Testis (tissue), 3 donors: ENCODE data around the gene NUDCD3. TPM values are rescaled to one million over a fixed set of nuclear protein-coding genes. Genes with fewer than 3 reads are reported as not detected.

Experiments used
- DNase-seq: peaks from one replicate; pipeline ENCODE4 v3.0.0-alpha.2; 2019
- H3K27ac ChIP-seq, 2 donors: fragments of 200-600 bp; sonication (generic); one replicate each; pipeline ENCODE4 v1.5.1; 2019
- H3K27me3 ChIP-seq: fragments of 200-600 bp; sonication (generic); one replicate; pipeline ENCODE4 v1.5.1; 2019
- H3K36me3 ChIP-seq: fragments of 200-600 bp; sonication (generic); one replicate; pipeline ENCODE4 v1.5.1; 2017; ENCODE audit warnings: low read depth; ENCODE audit errors: missing control alignments
- H3K4me1 ChIP-seq: fragments of 200-600 bp; sonication (generic); one replicate; pipeline ENCODE4 v1.5.1; 2019
- H3K4me3 ChIP-seq, 2 donors: fragments of 200-600 bp; sonication (generic); one replicate each; pipeline ENCODE4 v1.5.1; 2017 to 2019
- H3K9me3 ChIP-seq: fragments of 200-600 bp; sonication (generic); one replicate; pipeline ENCODE4 v1.5.1; 2017
- POLR2A ChIP-seq: fragments of 450-650 bp; IDR thresholded peaks from one replicate; pipeline ENCODE4 v1.6.1; 2017; ENCODE audit warnings: antibody characterized with exemption, mild to moderate bottlenecking, moderate library complexity
- WGBS, 2 donors: methylation state at CpG; one replicate each; pipeline ENCODE4 v1.1.5; 2018; 5-methylcytosine and 5-hydroxymethylcytosine counted together
- intact Hi-C: fragments of 100-400 bp; cut with DNase I; formaldehyde crosslinking; loops from one replicate; pipeline ENCODE4 v1.15.1; 2023; ENCODE audit warnings: low total_unique reads
- polyA plus RNA-seq: library from polyadenylated mRNA; stranded (reverse); fragments of 350-450 nt; fragmentation: Illumina TruSeq; extraction: RNeasy Lipid Tissue Mini Kit (QIAGEN cat#74804); gene quantifications from one replicate; pipeline ENCODE4 v1.2.3, GENCODE V29; 2014; ENCODE audit warnings: low read depth, low replicate concordance; ENCODE audit not compliant: insufficient read depth
- total RNA-seq, 2 donors: library from RNA; depleted of rRNA; stranded (reverse); fragments of >200 nt; gene quantifications; one replicate each; pipeline ENCODE4 v1.2.3, GENCODE V29; 2016
- TF ChIP-seq, protein P1 (sequence below), 3 experiments: fragments of 450-650 bp in 2 of 3; fragments of 200-600 bp in 1 of 3; sonication (generic) in 1 of 3; IDR thresholded peaks; one replicate each; pipeline ENCODE4 v1.5.1; 2016 to 2019; ENCODE audit warnings: antibody characterized with exemption in 3 of 3, mild to moderate bottlenecking in 2 of 3, moderate library complexity in 1 of 3

NUDCD3 gene
- total and polyA plus RNA-seq, 3 donors from 2014 or later: 50.6 to 112 (median 54.6) TPM

DNA sequence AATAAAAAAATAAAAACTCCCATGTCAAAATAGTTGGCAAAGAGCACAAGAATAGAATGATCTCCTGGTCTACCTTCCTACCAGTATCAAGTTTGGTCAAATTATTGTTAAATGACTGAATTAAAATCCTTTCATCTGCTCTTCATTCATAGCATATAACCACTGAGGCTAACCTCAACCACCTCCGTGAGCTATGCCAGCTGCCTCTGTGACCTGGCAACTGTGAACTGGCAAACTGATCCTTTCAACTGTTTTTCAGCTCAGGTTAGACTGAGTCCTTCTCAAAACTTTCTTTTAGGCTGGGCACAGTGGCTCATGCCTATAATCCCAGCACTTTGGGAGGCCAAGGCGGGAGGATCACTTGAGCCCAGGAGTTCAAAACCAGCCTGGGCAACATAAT lies 36.1 kb downstream of the NUDCD3 start:
- no peaks in the 10 kb centered on the region for H3K9me3 ChIP-seq
- H3K27me3 ChIP-seq: no peaks in the 10 kb centered on the region
- DNase-seq: no peak
- H3K36me3 ChIP-seq: no peaks in the 10 kb centered on the region
- TF ChIP-seq POLR2A: no peak
- TF ChIP-seq, protein P1, sequence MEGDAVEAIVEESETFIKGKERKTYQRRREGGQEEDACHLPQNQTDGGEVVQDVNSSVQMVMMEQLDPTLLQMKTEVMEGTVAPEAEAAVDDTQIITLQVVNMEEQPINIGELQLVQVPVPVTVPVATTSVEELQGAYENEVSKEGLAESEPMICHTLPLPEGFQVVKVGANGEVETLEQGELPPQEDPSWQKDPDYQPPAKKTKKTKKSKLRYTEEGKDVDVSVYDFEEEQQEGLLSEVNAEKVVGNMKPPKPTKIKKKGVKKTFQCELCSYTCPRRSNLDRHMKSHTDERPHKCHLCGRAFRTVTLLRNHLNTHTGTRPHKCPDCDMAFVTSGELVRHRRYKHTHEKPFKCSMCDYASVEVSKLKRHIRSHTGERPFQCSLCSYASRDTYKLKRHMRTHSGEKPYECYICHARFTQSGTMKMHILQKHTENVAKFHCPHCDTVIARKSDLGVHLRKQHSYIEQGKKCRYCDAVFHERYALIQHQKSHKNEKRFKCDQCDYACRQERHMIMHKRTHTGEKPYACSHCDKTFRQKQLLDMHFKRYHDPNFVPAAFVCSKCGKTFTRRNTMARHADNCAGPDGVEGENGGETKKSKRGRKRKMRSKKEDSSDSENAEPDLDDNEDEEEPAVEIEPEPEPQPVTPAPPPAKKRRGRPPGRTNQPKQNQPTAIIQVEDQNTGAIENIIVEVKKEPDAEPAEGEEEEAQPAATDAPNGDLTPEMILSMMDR (IDR thresholded peaks at IDR 0.05): no peak
- intact Hi-C loops: no loop called here
- H3K27ac ChIP-seq: no peak overlapping the region
- WGBS, 2 donors: 86 to 100% methylated on average over 2 of the region's 2 CpGs
- H3K4me3 ChIP-seq: no peak overlapping the region
- no peaks in the 10 kb centered on the region for H3K4me1 ChIP-seq

DNA sequence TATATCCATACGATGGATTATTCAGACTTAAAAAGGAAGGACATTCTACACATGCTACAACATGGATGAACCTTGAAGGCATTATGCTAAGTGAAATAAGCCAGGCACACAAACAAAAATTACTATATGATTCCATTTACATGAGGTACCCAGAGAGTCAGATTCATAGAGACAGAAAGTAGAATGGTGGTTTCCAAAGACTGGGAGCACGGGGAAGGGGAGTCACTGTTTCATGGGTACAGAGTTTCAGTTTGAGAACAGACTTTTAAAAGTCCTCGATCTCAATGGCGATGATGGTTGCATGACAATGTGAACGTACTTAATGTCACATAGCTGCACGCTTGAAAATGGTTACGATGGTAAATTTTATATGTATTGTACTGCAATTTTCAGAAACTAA lies 39.3 kb downstream of the NUDCD3 start:
- Histone ChIP-seq H3K9me3 (no peaks in the 10 kb centered on the region), H3K27ac (no peak overlapping the region), H3K4me1 (no peaks in the 10 kb centered on the region), H3K4me3 (no peak overlapping the region), H3K27me3 (no peaks in the 10 kb centered on the region), H3K36me3 (no peaks in the 10 kb centered on the region)
- no peak for DNase-seq
- intact Hi-C loops: no loop called here
- 96 to 97% methylated on average over 7 of the region's 7 CpGs for WGBS, 2 donors
- TF ChIP-seq, protein P1 (IDR thresholded peaks at IDR 0.05): no peak
- TF ChIP-seq POLR2A: no peak

DNA sequence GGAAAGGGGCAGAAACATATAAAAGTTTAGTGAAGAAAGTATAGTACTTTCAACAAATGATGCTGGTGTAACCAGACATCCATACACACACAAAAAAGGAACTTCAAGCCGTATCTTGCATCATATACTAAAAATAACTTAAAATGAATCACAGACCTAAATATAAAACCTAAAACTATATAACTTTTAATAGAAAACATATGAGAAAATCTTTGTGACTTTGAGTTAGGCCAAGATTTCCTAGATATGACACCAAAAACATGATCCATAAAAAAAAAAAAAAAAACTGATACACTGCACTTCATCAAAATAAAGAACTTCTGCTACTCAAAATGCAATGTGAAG lies 40.9 kb downstream of the NUDCD3 start:
- Histone ChIP-seq H3K4me1 (no peaks in the 10 kb centered on the region), H3K4me3 (no peak overlapping the region), H3K9me3 (no peaks in the 10 kb centered on the region), H3K27me3 (no peaks in the 10 kb centered on the region), H3K36me3 (no peaks in the 10 kb centered on the region), H3K27ac (no peak overlapping the region)
- TF ChIP-seq POLR2A: no peak
- TF ChIP-seq, protein P1 (IDR thresholded peaks at IDR 0.05): no peak
- 82 to 87% methylated on average over 1 of the region's 1 CpG for WGBS, 2 donors
- intact Hi-C loops: no loop called here
- no peak for DNase-seq

GRCh38 chr7:44448922-44449583 lies 41.4 kb downstream of the NUDCD3 start:
- TF ChIP-seq, protein P1 (IDR thresholded peaks at IDR 0.05): no peak
- TF ChIP-seq POLR2A: no peak
- no peak for DNase-seq
- 70 to 72% methylated on average over 4 of the region's 4 CpGs for WGBS, 2 donors
- Histone ChIP-seq H3K4me1 (no peaks in the 10 kb centered on the region), H3K27ac (no peak overlapping the region), H3K9me3 (no peaks in the 10 kb centered on the region), H3K27me3 (no peaks in the 10 kb centered on the region), H3K4me3 (no peak overlapping the region), H3K36me3 (no peaks in the 10 kb centered on the region)
- intact Hi-C loops: no loop called here

DNA sequence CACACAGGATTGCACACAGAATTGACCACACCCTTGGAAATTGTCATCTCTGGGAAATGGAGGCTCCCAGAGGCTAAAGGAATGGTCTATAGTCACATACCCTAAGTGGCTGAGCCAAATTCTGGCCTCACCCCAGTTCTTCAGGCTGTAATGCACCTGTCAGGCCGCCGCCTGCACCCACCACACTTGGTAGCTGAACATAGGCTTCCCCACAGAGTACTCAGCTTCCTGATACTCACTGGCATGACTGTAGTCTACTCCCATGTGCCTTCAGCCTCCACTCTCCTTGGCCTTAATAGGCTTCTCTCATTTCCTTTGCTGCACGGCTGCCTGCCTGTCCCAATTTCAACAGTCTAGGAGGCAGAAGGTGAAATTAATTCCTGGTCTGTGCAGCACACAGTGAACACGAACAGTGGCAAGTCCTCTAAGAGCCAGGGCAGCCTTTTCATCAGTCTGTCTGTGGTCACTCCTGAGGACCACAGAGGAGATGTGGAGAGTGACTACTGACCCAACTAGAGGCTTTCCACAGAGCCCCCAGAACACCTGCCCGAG lies 42.5 kb downstream of the NUDCD3 start:
- no peak overlapping the region for H3K27ac ChIP-seq
- intact Hi-C loops: no loop called here
- no peaks in the 10 kb centered on the region for H3K27me3 ChIP-seq
- no peaks in the 10 kb centered on the region for H3K9me3 ChIP-seq
- no peak overlapping the region for H3K4me3 ChIP-seq
- no peaks in the 10 kb centered on the region for H3K36me3 ChIP-seq
- WGBS, 2 donors: 94 to 95% methylated on average over 5 of the region's 5 CpGs
- no peaks in the 10 kb centered on the region for H3K4me1 ChIP-seq
- no peak for TF ChIP-seq POLR2A
- no peak for DNase-seq
